ENCODE measurements around the gene RPS29.

RPS29 gene

GRCh38 chr14:49569281-49569680 is 16.9 kb downstream of the RPS29 start:
- no peak overlapping the region for H3K27ac ChIP-seq
- no peak overlapping the region for H3K4me3 ChIP-seq (ENCODE audit: low read depth in 1 of 2, low read length in 1 of 2)
- no peaks in the 10 kb centered on the region for H3K9me3 ChIP-seq
- H3K36me3 ChIP-seq: no peaks in the 10 kb centered on the region
- no peaks in the 10 kb centered on the region for H3K27me3 ChIP-seq
- no peaks in the 10 kb centered on the region for H3K4me1 ChIP-seq (ENCODE audit: control insufficient read depth in 1 of 2, insufficient read depth in 1 of 2, low read depth in 1 of 2, low read length in 1 of 2)
- no peak for TF ChIP-seq CTCF (IDR thresholded peaks at IDR 0.05)

DNA sequence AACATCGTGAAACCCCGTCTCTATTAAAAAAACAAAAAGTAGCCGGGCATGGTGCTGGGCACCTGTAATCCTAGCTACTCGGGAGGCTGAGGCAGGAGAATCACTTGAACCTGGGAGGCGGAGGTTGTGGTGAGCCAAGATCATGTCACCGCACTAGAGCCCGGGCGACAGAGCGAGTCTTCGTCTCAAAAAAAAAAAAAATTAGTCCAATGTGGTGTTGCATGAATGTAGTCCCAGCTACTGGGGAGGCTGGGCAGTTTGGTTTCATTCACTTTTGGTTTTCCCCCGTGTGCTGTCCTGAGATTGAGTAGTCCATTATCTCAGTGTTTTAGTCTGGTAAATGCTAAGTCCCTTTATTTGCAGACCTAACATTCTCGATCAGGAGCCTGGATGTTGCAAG is 19.5 kb downstream of the RPS29 start:
- no peak overlapping the region for H3K4me3 ChIP-seq (ENCODE audit: low read depth in 1 of 2, low read length in 1 of 2)
- no peaks in the 10 kb centered on the region for H3K4me1 ChIP-seq (ENCODE audit: control insufficient read depth in 1 of 2, insufficient read depth in 1 of 2, low read depth in 1 of 2, low read length in 1 of 2)
- H3K27ac ChIP-seq: no peak overlapping the region
- no peaks in the 10 kb centered on the region for H3K36me3 ChIP-seq
- TF ChIP-seq CTCF (IDR thresholded peaks at IDR 0.05): no peak
- no peaks in the 10 kb centered on the region for H3K27me3 ChIP-seq
- H3K9me3 ChIP-seq: no peaks in the 10 kb centered on the region

- Histone ChIP-seq H3K4me1 (ENCODE audit: control insufficient read depth in 1 of 2, insufficient read depth in 1 of 2, low read depth in 1 of 2, low read length in 1 of 2) (no peaks in the 10 kb centered on the region), H3K27ac (no peak overlapping the region), H3K36me3 (no peaks in the 10 kb centered on the region), H3K27me3 (no peaks in the 10 kb centered on the region), H3K9me3 (no peaks in the 10 kb centered on the region), H3K4me3 (ENCODE audit: low read depth in 1 of 2, low read length in 1 of 2) (no peak overlapping the region)
- no peak for TF ChIP-seq CTCF (IDR thresholded peaks at IDR 0.05)
Measured at GRCh38 chr14:49559979-49560768, 26.0 kb downstream of the RPS29 start.

DNA sequence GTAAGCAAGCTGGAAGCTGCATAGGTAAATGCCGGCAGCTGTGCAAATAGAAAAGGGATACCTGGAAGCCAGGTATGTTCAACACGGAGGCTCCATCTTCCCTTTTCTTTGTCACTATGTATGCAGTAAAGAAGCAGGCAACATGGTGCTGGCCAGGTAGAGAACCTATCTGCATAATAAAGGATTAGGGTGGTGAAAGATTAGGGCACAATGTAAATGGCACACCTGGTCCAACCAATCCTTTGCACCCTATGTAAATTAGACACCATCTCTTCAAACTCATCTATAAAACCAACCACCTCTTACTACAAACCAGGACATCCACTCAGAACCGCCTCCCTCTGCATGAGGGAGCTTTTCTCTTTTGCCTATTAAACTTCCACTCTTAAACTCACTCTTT is 32.3 kb downstream of the RPS29 start:
- Histone ChIP-seq H3K27ac (no peak overlapping the region), H3K4me1 (ENCODE audit: control insufficient read depth in 1 of 2, insufficient read depth in 1 of 2, low read depth in 1 of 2, low read length in 1 of 2) (no peaks in the 10 kb centered on the region), H3K27me3 (no peaks in the 10 kb centered on the region), H3K36me3 (no peaks in the 10 kb centered on the region), H3K4me3 (ENCODE audit: low read depth in 1 of 2, low read length in 1 of 2) (no peak overlapping the region), H3K9me3 (no peaks in the 10 kb centered on the region)
- TF ChIP-seq CTCF (IDR thresholded peaks at IDR 0.05): no peak

DNA sequence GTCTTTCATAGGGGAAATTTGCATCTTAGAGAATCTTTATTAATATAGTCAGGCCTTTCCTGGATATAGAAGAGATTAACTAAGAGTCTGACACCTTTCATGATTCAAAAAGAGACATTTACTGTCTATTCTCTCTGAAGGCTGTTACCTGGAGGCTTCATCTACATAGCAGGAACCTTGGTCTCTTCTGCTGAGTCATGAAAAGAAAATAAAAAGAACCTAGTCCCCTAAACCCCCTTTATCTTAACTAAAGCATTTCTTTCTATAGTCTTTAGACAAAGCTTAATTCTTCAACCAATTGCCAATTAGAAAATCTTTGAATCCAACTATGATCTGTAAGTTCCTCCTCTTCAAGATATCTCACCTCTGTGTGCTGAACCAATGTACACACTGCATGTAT is 33.1 kb downstream of the RPS29 start:
- Histone ChIP-seq H3K9me3 (no peaks in the 10 kb centered on the region), H3K36me3 (no peaks in the 10 kb centered on the region), H3K4me1 (ENCODE audit: control insufficient read depth in 1 of 2, insufficient read depth in 1 of 2, low read depth in 1 of 2, low read length in 1 of 2) (no peaks in the 10 kb centered on the region), H3K27ac (no peak overlapping the region), H3K4me3 (ENCODE audit: low read depth in 1 of 2, low read length in 1 of 2) (no peak overlapping the region), H3K27me3 (no peaks in the 10 kb centered on the region)
- TF ChIP-seq CTCF (IDR thresholded peaks at IDR 0.05): no peak

All from neutrophil (primary cell).